HUES48 (cell line): ENCODE data around the gene KRT28.
"Not testable (repeated sequence)": the region's sequence is repeated elsewhere in the genome, so short reads cannot be mapped to it uniquely, and the experiment has no call there.

ENCODE experiments used
- H3K27ac ChIP-seq: one replicate; pipeline ENCODE4 v1.7.0; 2013; ENCODE audit warnings: low read depth, low read length, inconsistent platforms
- H3K27me3 ChIP-seq: 2 replicates; pipeline ENCODE4 v1.6.1; 2013; ENCODE audit warnings: mild to moderate bottlenecking, low read length; ENCODE audit not compliant: control insufficient read depth, insufficient read depth
- H3K36me3 ChIP-seq: 2 replicates; pipeline ENCODE4 v1.6.1; 2013; ENCODE audit warnings: low read length; ENCODE audit not compliant: control insufficient read depth, insufficient read depth
- H3K4me1 ChIP-seq: 2 replicates; pipeline ENCODE4 v1.6.1; 2013; ENCODE audit warnings: mild to moderate bottlenecking, low read length; ENCODE audit not compliant: control insufficient read depth, insufficient read depth
- H3K4me3 ChIP-seq: 2 replicates; pipeline ENCODE4 v1.5.1; 2013; ENCODE audit warnings: mild to moderate bottlenecking, low read depth, low read length
- H3K9ac ChIP-seq: 2 replicates; pipeline ENCODE4 v1.6.1; 2013; ENCODE audit warnings: mild to moderate bottlenecking, low read depth, low read length, moderate library complexity
- H3K9me3 ChIP-seq: 2 replicates; pipeline ENCODE4 v1.6.1; 2013; ENCODE audit warnings: low read length; ENCODE audit not compliant: control insufficient read depth, insufficient read depth

Gene KRT28

GRCh38 chr17:40751065-40751464, 48.7 kb downstream of the KRT28 start:
- Histone ChIP-seq H3K9ac (no peak overlapping the region), H3K4me1 (no peaks in the 10 kb centered on the region), H3K27me3 (no peaks in the 10 kb centered on the region), H3K27ac (no peak overlapping the region), H3K4me3 (no peak overlapping the region), H3K9me3 (no peaks in the 10 kb centered on the region), H3K36me3 (no peaks in the 10 kb centered on the region)

- no peak overlapping the region for H3K9ac ChIP-seq
- H3K4me1 ChIP-seq, result no peaks in the 10 kb centered on the region
- H3K36me3 ChIP-seq, result no peaks in the 10 kb centered on the region
- no peaks in the 10 kb centered on the region for H3K9me3 ChIP-seq
- H3K4me3 ChIP-seq, result no peak overlapping the region
- no peak overlapping the region for H3K27ac ChIP-seq
- no peaks in the 10 kb centered on the region for H3K27me3 ChIP-seq
These were observed 49.4 kb downstream of the KRT28 start for GRCh38 chr17:40750391-40750790.

GRCh38 chr17:40748666-40749065, 51.1 kb downstream of the KRT28 start:
- not testable (repeated sequence) for H3K4me3 ChIP-seq, H3K36me3 ChIP-seq, H3K9me3 ChIP-seq, H3K4me1 ChIP-seq, H3K9ac ChIP-seq, H3K27me3 ChIP-seq, H3K27ac ChIP-seq
